Stimulated activated naive CD8-positive, alpha-beta T cell treated with anti-CD3 and anti-CD28 coated beads, Interleukin-15, Interleukin-2, amounts not matched to agents 100 ng/mL and 50 ng/mL, for 24 hours (primary cell): ENCODE data around the gene UCP3.
"Not testable (repeated sequence)": the region's sequence is repeated elsewhere in the genome, so short reads cannot be mapped to it uniquely, and the experiment has no call there.

Source experiments
- H3K27ac Mint-ChIP-seq: one replicate; pipeline ENCODE4 v1.8.0; 2021; ENCODE audit warnings: mild to moderate bottlenecking, mixed read lengths
- H3K27me3 Mint-ChIP-seq: one replicate; pipeline ENCODE4 v1.8.0; 2021; ENCODE audit warnings: mixed read lengths
- H3K36me3 Mint-ChIP-seq: one replicate; pipeline ENCODE4 v1.8.0; 2021; ENCODE audit warnings: low read depth, mixed read lengths
- H3K4me1 Mint-ChIP-seq: one replicate; pipeline ENCODE4 v1.8.0; 2021; ENCODE audit warnings: low read depth, mixed read lengths
- H3K4me3 Mint-ChIP-seq: one replicate; pipeline ENCODE4 v1.8.0; 2021; ENCODE audit warnings: mild to moderate bottlenecking, mixed read lengths
- H3K9me3 Mint-ChIP-seq: one replicate; pipeline ENCODE4 v1.8.0; 2021; ENCODE audit warnings: mixed read lengths

UCP3 gene

DNA sequence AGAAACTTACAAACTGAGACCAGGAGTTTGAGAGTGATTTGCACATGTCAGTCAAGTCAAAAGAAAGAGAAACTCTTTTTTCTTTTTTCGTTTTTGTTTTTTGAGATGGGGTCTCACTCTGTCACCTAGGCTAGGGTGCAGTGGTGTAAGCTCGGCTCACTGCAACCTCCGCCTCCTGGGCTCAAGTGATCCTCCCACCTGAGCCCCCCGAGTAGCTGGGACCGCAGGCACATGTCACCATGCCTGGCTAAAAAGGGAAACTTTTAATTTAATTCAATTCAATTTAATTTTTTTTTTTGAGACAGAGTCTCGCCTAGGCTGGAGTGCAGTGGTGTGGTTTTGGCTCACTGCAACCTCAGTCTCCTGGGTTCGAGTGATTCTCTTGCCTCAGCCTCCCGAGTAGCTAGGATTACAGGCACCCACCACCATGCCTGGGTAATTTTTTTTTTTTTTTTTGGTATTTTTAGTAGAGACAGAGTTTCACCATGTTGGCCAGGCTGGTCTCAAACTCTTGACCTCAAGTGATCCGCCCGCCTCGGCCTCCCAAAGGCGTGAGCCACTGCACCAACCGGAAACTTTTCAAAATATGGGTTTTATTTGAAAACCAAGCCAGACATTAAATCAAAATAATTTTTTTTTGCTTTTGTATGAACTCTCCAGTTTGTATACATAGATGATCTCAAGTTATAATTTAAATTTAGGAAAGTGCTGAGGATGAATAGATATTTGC, 9.9 kb downstream of the UCP3 start:
- H3K27ac Mint-ChIP-seq, result peak overlapping the region; percentile 70
- H3K9me3 Mint-ChIP-seq, result no peaks in the 10 kb centered on the region

DNA sequence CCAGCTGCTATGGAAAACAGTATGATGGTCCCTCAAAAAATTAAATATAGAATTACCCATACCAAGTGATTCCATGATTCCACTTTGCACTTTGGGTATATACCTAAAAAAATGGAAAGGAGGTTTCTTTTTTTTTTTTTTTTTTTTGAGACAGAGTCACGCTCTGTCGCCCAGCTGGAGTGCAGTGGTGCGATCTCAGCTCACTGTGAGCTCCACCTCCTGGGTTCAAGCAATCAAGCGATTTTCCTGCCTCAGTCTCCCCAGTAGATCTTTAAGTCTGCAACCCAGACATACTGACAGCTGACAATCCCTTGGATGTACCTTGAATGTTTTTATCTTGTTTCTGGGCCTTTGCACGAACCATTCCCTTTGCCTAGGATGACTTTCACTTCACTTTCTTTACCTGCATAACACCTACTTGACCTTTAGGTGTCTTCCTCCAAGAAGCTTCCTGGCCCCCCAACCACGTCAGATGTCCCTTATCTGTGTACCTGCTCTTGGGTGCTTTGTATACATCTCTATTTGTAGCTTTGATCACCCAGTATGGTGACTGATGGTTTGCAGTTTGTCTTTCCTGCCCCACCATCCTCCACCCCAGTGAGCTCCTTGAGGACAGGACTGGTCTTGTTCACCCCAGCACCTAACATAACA, 11.6 kb downstream of the UCP3 start:
- Mint-ChIP-seq H3K27me3 (no peaks in the 10 kb centered on the region), H3K4me3 (peak overlapping the region; percentile 21), H3K4me1 (peaks cover 84% of the 10 kb centered on the region), H3K9me3 (no peaks in the 10 kb centered on the region), H3K36me3 (peaks cover 3% of the 10 kb centered on the region), H3K27ac (peak overlapping the region; percentile 62)

More for the DNA sequence above, 9.9 kb downstream of the UCP3 start:
- peaks cover 11% of the 10 kb centered on the region for H3K36me3 Mint-ChIP-seq
- peaks cover 77% of the 10 kb centered on the region for H3K4me1 Mint-ChIP-seq
- peak overlapping the region; percentile 11 for H3K4me3 Mint-ChIP-seq
- H3K27me3 Mint-ChIP-seq, result no peaks in the 10 kb centered on the region

DNA sequence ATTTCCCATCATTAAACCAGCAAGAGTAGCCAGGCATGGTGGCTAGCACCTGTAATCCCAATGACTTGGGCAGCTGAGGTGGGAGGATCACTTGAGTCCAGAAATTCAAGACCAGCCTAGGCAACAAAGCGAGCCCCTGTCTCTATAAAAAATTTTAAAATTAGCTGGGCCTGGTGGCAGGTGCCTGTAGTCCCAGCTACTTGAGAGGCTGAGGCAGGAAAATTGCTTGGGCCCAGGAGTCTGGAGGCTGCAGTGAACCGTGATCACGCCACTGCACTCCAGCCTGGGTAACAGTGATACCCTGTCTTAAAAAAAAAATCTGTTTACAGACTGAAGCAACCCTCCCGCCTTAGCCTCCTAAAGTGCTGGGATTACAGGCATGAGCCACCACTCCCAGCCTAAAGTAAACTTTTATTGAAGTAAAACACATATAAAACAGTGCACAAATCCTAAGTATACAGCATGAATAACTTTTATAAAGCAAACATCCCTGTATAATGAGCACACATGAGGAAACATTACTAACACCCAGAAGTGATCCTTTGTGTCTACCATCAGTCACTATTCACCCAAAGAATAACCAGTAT, 12.6 kb downstream of the UCP3 start:
- peak overlapping the region; percentile 59 for H3K4me3 Mint-ChIP-seq
- peaks cover 3% of the 10 kb centered on the region for H3K36me3 Mint-ChIP-seq
- H3K9me3 Mint-ChIP-seq, result no peaks in the 10 kb centered on the region
- H3K27ac Mint-ChIP-seq, result peak overlapping the region; percentile 91
- peaks cover 94% of the 10 kb centered on the region for H3K4me1 Mint-ChIP-seq
- H3K27me3 Mint-ChIP-seq, result no peaks in the 10 kb centered on the region

DNA sequence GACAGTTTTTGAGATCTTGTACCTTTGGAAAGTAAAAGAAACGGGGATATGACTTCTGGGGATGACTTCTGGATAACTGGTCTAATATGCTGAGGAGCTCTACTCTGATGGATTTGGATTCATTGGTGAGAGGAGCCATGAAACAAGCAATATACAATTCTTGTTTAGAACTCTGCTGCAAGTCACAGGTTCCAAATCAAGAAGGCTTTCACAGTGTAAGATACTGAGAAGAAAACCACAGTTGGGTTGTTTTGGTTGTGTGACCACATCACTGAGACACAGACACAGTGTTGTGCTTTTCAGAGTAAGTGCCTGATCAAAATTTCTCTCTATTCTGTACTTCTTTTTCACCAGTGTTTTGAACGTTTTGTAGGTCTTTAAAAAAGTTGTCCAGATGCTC, 13.2 kb downstream of the UCP3 start:
- Mint-ChIP-seq H3K36me3 (no peaks in the 10 kb centered on the region), H3K9me3 (no peaks in the 10 kb centered on the region), H3K4me1 (peaks cover 94% of the 10 kb centered on the region), H3K27ac (peak overlapping the region; percentile 91), H3K4me3 (peak overlapping the region; percentile 59), H3K27me3 (no peaks in the 10 kb centered on the region)

DNA sequence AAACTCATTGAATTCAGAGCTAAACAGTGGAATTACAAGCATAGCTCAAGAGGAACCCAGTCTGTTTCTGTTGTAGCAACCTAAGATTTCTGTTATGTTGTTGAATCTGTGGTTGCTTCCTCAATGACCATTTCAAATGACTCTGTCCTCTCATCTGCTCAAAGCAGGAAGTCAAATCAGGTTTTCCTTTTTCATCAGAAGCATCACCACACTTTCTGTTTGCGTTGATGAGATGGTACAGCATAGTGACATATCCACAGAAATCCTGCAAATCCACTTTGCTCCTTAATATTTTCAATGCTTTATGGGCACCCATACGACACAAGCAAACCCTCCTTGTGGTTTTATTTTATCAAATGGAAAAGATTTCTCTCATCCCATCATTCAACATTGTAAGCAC, 13.6 kb downstream of the UCP3 start:
- peaks cover 94% of the 10 kb centered on the region for H3K4me1 Mint-ChIP-seq
- no peaks in the 10 kb centered on the region for H3K36me3 Mint-ChIP-seq
- H3K4me3 Mint-ChIP-seq, result peak overlapping the region; percentile 59
- H3K27me3 Mint-ChIP-seq, result no peaks in the 10 kb centered on the region
- no peaks in the 10 kb centered on the region for H3K9me3 Mint-ChIP-seq
- H3K27ac Mint-ChIP-seq, result peak overlapping the region; percentile 91

DNA sequence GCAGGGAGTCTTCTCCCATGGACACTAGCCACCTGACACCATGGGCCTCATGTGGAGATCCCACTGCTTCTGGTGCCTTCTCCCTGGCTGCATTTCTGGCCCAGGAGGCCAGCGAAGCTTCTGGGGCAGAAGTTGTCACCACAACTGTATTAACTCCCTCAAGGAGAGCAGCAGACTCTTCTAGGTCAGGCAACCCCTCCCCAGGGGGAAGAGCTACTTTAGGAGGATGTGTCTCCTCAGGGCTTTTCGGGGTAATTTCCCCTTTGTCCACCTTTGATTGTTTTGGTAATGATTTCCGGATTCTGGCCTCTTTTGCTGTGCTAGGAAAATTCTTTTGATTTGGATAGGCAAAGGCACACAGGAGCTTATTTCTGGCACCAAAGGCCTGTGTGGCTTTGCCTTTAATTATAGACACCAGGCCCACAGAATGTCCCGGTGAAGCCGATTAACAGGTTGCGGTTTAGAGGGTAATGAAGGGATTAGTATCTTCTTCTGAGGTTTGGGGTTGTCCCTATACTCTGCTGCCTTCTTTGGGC, 17.3 kb downstream of the UCP3 start:
- Mint-ChIP-seq H3K27ac (peak overlapping the region; percentile 50), H3K4me3 (no peak overlapping the region), H3K9me3 (no peaks in the 10 kb centered on the region), H3K4me1 (peaks cover 61% of the 10 kb centered on the region), H3K27me3 (no peaks in the 10 kb centered on the region), H3K36me3 (no peaks in the 10 kb centered on the region)

DNA sequence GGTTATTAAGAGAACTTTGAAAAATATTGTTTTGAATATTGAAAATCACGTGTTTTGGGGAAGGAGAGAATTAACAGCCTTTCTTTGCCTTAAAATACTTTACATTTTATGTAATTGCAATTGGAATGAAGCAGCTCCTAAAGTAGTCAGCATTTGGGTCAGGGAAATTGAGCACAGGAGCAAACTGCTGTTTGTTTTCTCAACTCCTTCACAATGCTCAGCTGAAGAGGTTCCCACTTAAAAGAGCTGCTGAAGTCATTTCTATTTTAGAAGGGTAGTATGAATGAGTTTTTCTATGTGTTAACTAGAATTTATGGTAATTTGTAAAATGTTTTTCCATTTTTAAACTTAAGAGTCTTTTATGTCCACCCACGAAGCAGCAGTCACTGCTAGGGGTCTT, 18.2 kb downstream of the UCP3 start:
- no peak overlapping the region for H3K4me3 Mint-ChIP-seq
- H3K27me3 Mint-ChIP-seq, result no peaks in the 10 kb centered on the region
- no peaks in the 10 kb centered on the region for H3K9me3 Mint-ChIP-seq
- no peaks in the 10 kb centered on the region for H3K36me3 Mint-ChIP-seq
- H3K4me1 Mint-ChIP-seq, result peaks cover 58% of the 10 kb centered on the region
- peak overlapping the region; percentile 50 for H3K27ac Mint-ChIP-seq

DNA sequence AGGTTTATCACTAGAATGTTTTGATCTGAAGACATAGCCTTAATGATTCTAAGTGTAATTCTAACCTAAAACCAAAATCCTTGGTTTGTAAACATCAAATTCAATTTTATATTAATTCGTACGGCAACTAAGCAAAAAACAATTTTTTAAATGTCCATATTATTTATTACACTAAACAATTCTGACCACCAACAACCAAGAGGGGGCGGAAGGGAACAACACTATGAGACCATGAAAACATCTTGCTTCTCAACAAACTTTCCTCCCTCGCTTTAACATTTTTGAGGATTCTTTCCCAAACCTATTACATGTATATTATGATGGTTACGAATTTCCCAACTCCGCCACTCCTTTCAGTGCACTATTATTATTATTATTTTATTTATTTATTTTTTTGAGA, 19.7 kb downstream of the UCP3 start:
- Mint-ChIP-seq H3K27ac (no peak overlapping the region), H3K4me3 (no peak overlapping the region), H3K27me3 (no peaks in the 10 kb centered on the region), H3K4me1 (peaks cover 54% of the 10 kb centered on the region), H3K9me3 (no peaks in the 10 kb centered on the region), H3K36me3 (no peaks in the 10 kb centered on the region)

DNA sequence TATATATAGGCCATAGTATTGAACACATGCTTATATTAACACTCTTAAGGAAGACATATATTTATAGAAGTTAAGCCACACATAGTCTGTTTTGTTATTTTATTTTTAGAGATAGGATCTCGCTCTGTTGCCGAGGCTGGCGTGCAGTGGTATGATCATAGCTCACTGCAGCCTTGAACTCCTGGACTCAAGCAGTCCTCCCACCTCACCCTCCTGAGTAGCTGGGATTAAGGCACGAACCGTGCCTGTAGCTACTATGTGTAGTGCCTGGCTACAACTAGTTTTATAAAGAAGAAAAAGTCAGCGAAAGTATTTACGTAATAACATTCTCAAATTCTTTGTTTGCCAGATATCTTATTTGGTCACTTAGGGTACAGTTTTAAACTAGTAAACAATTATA, 20.7 kb downstream of the UCP3 start:
- Mint-ChIP-seq H3K4me1 (peaks cover 54% of the 10 kb centered on the region), H3K9me3 (no peaks in the 10 kb centered on the region), H3K4me3 (no peak overlapping the region), H3K36me3 (no peaks in the 10 kb centered on the region), H3K27me3 (no peaks in the 10 kb centered on the region), H3K27ac (no peak overlapping the region)

DNA sequence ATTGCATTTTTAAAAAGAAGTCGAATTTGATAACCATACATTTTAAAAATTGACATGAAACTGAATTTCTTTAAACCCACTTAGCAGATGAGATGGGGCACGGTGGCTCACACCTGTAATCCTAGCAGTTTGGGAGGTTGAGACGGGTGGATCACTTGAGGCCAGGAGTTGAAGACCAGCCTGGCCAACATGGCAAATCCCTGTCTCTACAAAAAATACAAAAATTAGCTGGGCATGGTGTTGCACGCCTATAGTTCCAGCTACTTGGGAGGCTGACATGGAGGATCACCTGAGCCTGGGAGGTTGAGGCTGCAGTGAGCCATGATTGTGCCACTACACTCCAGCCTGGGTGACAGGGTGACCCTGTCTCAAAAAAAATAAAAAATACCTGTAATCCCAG, 23.2 kb downstream of the UCP3 start:
- not testable (repeated sequence) for H3K9me3 Mint-ChIP-seq, H3K27me3 Mint-ChIP-seq, H3K4me3 Mint-ChIP-seq
- peak overlapping the region; percentile 55 for H3K27ac Mint-ChIP-seq
- H3K36me3 Mint-ChIP-seq, result peaks cover 19% of the 10 kb centered on the region
- H3K4me1 Mint-ChIP-seq, result peaks cover 43% of the 10 kb centered on the region

DNA sequence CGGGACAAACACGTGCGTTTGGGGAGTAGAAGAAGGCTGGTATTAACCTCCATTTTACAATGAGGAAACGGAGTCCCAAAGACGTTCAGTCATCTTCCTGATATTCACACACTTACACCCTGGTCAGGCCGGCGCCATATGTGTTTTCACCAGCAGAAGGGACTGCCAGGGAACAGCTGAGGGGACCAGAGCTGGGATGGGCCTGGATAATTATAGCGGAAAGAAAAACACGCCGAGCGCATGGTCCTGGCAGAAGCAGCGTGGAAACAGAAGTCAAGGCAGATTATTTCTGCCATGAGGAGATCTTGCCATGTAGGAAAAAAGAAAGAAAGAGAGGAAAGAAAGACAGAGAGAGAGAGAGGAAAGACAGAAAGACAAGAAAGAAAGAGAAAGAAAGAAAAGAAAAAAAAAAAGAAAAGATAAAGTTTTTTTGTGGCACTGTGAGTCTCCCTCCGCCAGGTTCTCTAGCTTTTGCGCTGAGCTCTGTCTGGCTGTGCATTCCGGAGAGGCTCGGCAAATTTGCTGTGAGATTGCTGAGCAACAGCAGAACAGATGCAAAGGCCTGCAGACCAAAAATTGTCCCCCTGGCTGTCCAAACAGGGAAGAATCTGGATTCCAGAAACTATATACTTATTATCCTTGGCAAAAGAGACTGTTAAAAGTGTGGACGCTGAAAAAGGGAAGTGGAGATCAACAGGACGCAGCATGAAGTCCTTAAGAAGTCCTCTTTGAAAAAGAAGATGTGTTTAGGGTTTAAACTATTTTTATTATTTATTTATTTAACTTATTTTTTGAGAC, 24.9 kb downstream of the UCP3 start:
- H3K27me3 Mint-ChIP-seq, result no peaks in the 10 kb centered on the region
- peak overlapping the region; percentile 99 for H3K27ac Mint-ChIP-seq
- H3K4me3 Mint-ChIP-seq, result peak overlapping the region; percentile 98
- H3K4me1 Mint-ChIP-seq, result peaks cover 56% of the 10 kb centered on the region
- peaks cover 36% of the 10 kb centered on the region for H3K36me3 Mint-ChIP-seq
- H3K9me3 Mint-ChIP-seq, result no peaks in the 10 kb centered on the region

DNA sequence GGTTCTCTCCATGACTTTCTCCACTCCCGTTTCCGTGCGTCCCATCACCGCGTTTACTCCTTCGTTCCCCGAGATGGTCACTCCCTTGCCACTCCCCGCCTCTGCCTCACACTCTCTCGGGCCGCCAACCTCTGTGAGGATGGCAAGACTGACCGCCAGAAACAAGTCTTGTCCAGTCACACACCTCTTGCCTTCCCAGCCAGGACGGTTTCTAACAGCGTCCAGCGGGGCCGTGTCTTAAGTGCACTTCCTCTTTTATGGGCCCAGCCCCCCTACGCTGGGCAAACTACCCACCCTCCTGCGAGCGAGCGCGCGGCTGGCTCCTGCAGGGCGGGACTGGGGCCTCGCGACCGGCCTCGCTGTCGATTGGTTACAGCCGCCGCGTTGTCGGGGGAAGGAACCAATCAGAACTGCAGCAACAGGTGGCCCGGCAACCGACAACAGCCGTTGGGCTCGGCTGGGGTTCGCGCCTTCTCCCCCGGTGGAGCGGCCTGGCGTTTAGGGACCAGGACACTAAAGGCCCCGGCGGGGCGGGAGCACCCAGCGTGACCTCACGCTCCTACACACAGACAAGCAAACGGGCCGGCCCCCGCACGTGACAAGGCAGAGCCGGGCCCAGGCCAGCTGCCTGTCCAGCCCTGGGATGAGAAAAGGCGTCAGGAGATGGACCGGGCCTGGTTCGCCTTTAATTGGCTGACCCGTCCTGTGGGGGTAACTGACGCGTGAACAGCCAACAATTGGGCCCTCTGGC, 25.7 kb downstream of the UCP3 start:
- Mint-ChIP-seq H3K27ac (peak overlapping the region; percentile 99), H3K9me3 (no peaks in the 10 kb centered on the region), H3K4me3 (peak overlapping the region; percentile 98), H3K27me3 (no peaks in the 10 kb centered on the region), H3K4me1 (peaks cover 64% of the 10 kb centered on the region), H3K36me3 (peaks cover 44% of the 10 kb centered on the region)

DNA sequence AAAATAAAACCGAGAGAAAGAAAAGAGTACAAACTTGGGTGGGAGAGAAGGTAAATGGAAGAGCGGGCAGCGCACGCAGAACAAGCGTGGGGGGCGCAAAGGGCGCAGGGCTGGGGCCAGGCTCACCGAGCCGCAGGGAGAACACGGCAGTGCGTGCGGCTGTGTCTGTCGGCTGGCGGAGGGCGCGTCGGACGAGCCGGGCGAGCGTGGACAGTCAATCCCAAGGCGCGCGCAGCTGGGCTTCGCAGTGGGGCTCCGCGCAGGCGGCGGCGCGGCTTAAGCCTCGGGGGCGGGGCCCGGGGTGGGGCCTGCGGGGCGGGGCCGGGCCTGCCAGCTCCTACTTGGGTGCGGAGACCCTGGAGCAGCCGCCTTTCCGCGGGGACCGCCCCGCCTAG, 26.3 kb downstream of the UCP3 start, which contains the start of gene UCP2:
TSS of gene UCP2 (minus strand) at position 249 of the 395 bp plus-strand sequence. CDS start 4,465 bp downstream, outside the sequence.
- no peaks in the 10 kb centered on the region for H3K9me3 Mint-ChIP-seq
- no peaks in the 10 kb centered on the region for H3K27me3 Mint-ChIP-seq
- H3K4me1 Mint-ChIP-seq, result peaks cover 69% of the 10 kb centered on the region
- peak within 1 kb of the TSS; percentile 100 for H3K27ac Mint-ChIP-seq
- peak within 1 kb of the TSS; percentile 98 for H3K4me3 Mint-ChIP-seq
- peaks cover 49% of the 10 kb centered on the region for H3K36me3 Mint-ChIP-seq
